ENCODE measurements around the gene YBEY.

Gene YBEY

GRCh38 chr21:46265736-46266525 is 20.2 kb upstream of the YBEY start:
- DNase-seq, result no peak

GRCh38 chr21:46266946-46267345 is 19.2 kb upstream of the YBEY start:
- no peak for DNase-seq

GRCh38 chr21:46268371-46268770 is 17.8 kb upstream of the YBEY start:
- DNase-seq, result no peak

- DNase-seq, result no peak
These were observed 16.7 kb upstream of the YBEY start for GRCh38 chr21:46269466-46269865.

- DNase-seq, result no peak
These were observed 12.8 kb upstream of the YBEY start for GRCh38 chr21:46273341-46273740.

GRCh38 chr21:46274797-46275390 is 11.2 kb upstream of the YBEY start:
- no peak for DNase-seq

- DNase-seq, result no peak
These were observed 2.0 kb upstream of the YBEY start for GRCh38 chr21:46284077-46284644.

- DNase-seq, result no peak
These were observed 1.4 kb upstream of the YBEY start for GRCh38 chr21:46284733-46285132.

GRCh38 chr21:46285206-46285661 is 908 bp upstream of the YBEY start, which contains the start of gene MCM3AP:
TSS of gene MCM3AP (minus strand) at chr21:46285611. CDS start at chr21:46285286, 325 bp downstream.
- DNase-seq, result no peak

GRCh38 chr21:46286648-46287002 is 483 bp downstream of the YBEY start:
- no peak for DNase-seq

GRCh38 chr21:46287541-46287940 is 1.4 kb downstream of the YBEY start:
- DNase-seq, result no peak

- DNase-seq, result no peak
These were observed 3.6 kb downstream of the YBEY start for GRCh38 chr21:46289655-46290179.

GRCh38 chr21:46291561-46291960 is 5.4 kb downstream of the YBEY start:
- DNase-seq, result no peak

GRCh38 chr21:46294647-46295176 is 8.6 kb downstream of the YBEY start:
- no peak for DNase-seq

GRCh38 chr21:46295177-46295770 is 9.1 kb downstream of the YBEY start:
- DNase-seq, result no peak

GRCh38 chr21:46295996-46296752 is 10.0 kb downstream of the YBEY start:
- DNase-seq, result no peak

- no peak for DNase-seq
These were observed 11.5 kb downstream of the YBEY start for GRCh38 chr21:46297338-46298271.

GRCh38 chr21:46299167-46299566 is 13.0 kb downstream of the YBEY start:
- DNase-seq, result no peak

GRCh38 chr21:46301759-46302158 is 15.6 kb downstream of the YBEY start:
- DNase-seq, result no peak

GRCh38 chr21:46304437-46304836 is 18.3 kb downstream of the YBEY start:
- no peak for DNase-seq

- DNase-seq, result no peak
These were observed 18.8 kb downstream of the YBEY start for GRCh38 chr21:46304955-46305354.
